ENCODE results near the gene PKD1. TPM values are rescaled to one million over a fixed set of nuclear protein-coding genes. Genes with fewer than 3 reads are reported as not detected.

PKD1 gene
- total RNA-seq, 1 experiment from 2014 or later = 55.1 TPM

- no peak for DNase-seq (ENCODE audit: low read depth)
Observed at GRCh38 chr16:2077016-2077415, 58.7 kb downstream of the PKD1 start.

GRCh38 chr16:2076072-2076865, 59.4 kb downstream of the PKD1 start:
- DNase-seq (ENCODE audit: low read depth) = no peak

GRCh38 chr16:2075631-2076030, 60.1 kb downstream of the PKD1 start:
- DNase-seq (ENCODE audit: low read depth) = no peak

GRCh38 chr16:2074071-2074470, 61.6 kb downstream of the PKD1 start:
- DNase-seq (ENCODE audit: low read depth) = no peak

- no peak for DNase-seq (ENCODE audit: low read depth)
Observed at GRCh38 chr16:2072926-2073325, 62.8 kb downstream of the PKD1 start.

- no peak for DNase-seq (ENCODE audit: low read depth)
Observed at GRCh38 chr16:2071454-2072202, 64.1 kb downstream of the PKD1 start.

DNA sequence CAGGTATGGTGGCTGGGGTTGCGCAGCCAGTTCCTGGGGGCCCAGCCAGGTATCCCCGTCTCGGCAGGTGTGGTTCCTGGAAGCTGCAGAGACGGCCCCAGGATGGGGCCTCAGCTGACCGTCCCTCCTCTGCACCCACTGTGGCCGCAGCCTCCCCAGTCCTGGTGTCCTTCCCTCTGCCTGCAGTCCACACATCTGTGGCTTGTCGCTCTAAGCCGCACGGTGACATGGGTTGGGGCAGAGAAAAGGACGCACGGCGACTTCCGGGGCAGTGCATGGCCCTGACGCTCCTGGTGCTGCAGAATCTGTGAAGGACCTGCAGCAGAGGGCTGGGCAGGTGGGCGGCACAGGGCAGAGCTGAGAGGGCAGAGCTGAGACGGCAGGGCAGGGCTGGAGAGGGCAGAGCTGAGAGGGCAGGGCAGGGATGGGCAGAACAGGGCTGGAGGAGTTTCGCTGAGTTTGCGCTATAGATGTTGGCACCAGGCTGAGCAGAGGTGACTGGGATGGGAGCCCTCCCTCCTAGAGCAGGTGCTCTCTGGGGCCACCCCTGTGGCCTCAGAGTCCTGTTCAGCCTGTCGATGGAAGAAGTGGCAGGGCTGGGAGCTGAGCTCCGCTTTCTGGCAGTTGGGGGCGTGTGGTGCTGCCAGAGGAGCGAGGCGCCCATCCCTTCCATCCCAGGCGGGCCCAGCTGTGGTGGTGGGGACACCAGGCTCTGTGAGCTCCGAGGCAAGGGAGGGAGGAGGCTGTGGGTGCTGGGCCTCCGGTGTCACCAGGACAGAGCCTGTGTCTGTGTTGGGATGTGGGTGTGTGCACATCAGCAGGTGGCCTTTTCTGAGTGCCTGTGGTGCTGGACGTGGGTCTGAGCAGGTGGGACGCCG, 64.9 kb downstream of the PKD1 start:
- no peak for DNase-seq (ENCODE audit: low read depth)

- no peak for DNase-seq (ENCODE audit: low read depth)
Observed at GRCh38 chr16:2066139-2066538, 69.6 kb downstream of the PKD1 start.

GRCh38 chr16:2064368-2064945, 71.2 kb downstream of the PKD1 start:
- no peak for DNase-seq (ENCODE audit: low read depth)

DNA sequence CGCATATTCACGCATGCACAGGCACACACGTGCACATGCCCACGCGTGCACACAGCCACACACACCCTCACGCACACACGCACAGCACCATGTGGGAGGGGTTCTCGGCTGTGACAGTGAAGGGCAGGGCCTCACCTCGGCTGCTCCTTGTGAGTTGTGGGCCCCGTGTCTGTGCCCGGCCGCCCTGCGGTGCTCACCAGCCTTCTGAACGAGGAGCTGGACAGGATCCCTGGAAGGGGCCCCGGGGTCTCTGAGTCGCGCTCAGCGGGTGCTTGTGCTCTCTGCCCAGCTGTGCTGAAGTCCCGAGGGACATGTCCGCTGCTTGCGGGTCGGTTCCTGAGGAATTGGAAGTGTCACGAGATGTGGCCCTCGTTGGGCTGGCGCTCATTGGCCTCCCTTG, 71.8 kb downstream of the PKD1 start:
- no peak for DNase-seq (ENCODE audit: low read depth)

DNA sequence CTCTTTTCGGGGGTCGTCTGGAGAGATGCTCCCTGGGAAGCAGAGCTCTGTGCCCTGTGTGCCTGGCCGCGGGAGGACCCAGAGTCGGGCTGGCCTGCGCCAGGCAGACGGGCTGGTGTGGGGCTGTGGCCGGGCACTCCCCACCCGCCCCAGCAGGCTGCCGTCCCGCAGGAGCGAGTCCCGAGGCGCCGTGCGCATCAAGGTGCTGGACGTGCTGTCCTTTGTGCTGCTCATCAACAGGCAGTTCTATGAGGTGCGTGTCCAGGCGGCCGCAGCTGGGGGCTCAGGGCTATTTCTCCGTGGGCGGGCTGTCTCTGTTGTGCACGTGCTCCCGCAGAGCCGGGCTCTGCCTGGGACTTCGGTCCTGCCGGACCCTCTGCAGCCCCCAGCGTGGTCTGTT, 72.9 kb downstream of the PKD1 start:
- DNase-seq (ENCODE audit: low read depth) = no peak

GRCh38 chr16:2061526-2061925, 74.2 kb downstream of the PKD1 start:
- no peak for DNase-seq (ENCODE audit: low read depth)

DNA sequence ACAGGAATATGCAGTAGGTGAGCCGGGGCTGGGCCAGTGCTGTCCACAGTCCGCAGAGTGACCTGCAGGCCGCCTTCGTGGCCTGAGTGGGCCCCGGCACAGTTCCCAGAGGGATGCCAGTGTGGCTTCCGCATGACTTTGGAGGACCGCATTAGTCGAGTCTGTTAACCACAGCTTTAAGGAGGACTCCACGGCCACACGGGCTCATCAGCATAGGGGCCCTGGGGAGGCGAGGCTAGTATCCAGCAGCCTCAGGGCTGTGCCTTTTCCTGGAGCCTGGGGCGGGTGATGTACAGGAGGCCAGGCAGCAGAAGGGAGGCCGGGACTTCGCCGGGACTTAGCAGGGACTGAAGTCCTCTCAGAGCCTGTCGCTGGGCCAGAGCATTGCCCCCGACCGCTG, 74.7 kb downstream of the PKD1 start:
- no peak for DNase-seq (ENCODE audit: low read depth)

DNA sequence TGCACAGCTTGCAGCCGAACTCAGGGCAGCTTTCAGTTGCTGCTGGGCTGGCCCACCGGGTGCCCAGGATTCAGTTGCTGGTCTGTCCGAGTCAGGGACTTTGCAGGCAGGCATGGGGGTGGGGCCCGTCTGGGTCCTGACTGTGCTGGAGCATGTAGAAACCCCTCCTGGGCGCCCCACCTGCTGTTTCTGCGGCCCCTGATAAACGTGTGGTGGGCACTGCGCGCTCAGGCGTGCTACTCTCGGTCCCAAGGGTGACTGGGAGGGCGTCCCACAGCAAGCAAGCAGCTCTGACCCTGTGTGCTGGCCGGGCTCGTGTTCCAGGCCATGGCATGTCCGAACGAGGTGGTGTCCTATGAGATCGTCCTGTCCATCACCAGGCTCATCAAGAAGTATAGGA, 75.4 kb downstream of the PKD1 start:
- DNase-seq (ENCODE audit: low read depth) = no peak

DNA sequence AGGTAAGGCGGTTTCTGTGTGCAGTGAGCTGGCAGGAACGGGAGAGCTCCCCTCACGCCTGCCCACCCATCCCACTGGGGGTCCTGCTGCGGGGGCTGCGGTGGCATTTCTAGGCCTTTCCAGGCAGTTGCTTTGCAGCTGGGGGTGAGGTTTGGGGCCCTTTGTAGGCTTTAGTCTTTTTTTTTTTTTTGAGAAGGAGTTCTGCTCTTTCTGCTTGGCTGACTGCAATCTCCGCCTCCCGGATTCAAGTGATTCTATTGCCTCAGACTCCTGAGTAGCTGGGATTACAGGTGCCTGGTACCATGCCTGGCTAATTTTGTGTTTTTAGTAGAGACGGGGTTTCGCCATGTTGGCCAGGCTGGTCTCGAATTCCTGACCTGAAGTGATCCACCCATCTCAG, 76.8 kb downstream of the PKD1 start:
- DNase-seq (ENCODE audit: low read depth) = no peak

GRCh38 chr16:2058420-2058819, 77.3 kb downstream of the PKD1 start:
- no peak for DNase-seq (ENCODE audit: low read depth)

- DNase-seq (ENCODE audit: low read depth) = no peak
Observed at GRCh38 chr16:2057438-2057837, 78.3 kb downstream of the PKD1 start.

DNA sequence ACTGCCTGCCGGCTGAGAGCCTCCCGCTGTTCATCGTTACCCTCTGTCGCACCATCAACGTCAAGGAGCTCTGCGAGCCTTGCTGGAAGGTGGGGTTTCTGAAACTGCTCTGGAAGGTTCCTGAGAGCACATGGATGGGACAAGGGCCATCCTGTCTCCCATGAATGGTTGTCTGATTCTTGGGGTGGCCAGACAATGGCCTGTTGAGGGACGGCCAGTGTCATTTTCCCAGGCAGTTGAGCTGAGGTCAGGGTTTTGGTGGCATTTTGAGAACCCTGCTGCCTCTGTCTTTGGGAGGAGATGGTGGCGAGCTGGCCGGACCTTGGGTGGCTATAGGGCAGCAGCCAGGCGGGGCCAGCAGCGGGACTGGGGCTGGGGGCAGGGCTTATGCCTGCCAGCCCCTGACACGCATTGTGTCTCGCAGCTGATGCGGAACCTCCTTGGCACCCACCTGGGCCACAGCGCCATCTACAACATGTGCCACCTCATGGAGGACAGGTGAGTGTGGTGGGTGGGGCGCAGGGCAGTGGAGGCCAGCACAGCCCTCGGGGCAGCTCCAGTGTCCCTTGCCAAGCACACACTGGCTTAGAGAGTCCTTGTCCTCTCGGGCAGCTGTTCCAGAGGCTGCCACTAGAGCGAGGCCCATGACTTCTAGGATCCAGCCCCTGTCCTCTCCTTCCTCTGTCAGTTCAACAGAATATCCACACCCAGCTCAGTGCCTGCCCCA, 78.9 kb downstream of the PKD1 start:
- no peak for DNase-seq (ENCODE audit: low read depth)

- DNase-seq (ENCODE audit: low read depth) = no peak
Observed at GRCh38 chr16:2056077-2056476, 79.6 kb downstream of the PKD1 start.

GRCh38 chr16:2054543-2055245, 81.0 kb downstream of the PKD1 start:
- no peak for DNase-seq (ENCODE audit: low read depth)
